ENCODE results near the gene RUNX1. TPM values are rescaled to one million over a fixed set of nuclear protein-coding genes. Genes with fewer than 3 reads are reported as not detected.

Gene RUNX1
- total and polyA plus RNA-seq, 4 experiments from 2014 or later = 6.0 to 96.3 (median 56.4) TPM

DNA sequence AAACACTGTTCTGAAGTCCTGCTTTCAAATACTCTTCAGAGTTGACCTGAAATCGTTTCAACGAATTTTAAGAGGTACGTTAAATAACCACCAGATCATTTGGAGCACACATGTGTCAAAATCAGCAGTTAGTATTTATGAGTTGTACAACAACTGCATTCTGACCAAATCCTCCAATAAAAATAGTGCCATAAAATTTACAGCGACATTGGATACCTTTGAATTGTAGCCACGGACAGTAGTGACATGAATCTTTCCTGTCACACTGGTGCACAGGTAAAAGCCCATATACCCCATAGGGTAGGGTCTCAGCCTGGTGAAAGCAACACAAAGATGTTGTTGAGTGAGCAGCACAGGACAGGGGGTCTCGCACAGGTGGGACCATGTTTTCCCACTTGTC lies 258.8 kb downstream of the RUNX1 start:
- Histone ChIP-seq H3K4me3 (ENCODE audit: low read length in 2 of 2) (no peak overlapping the region), H3K4me1 (ENCODE audit: insufficient read depth, low read length) (no peaks in the 10 kb centered on the region), H3K27ac (ENCODE audit: low read depth, low read length) (no peak overlapping the region), H3K27me3 (ENCODE audit: insufficient read depth, low read length) (no peaks in the 10 kb centered on the region), H3K9me3 (ENCODE audit: control insufficient read depth in 1 of 2, low read length in 2 of 2) (no peaks in the 10 kb centered on the region), H3K36me3 (ENCODE audit: insufficient read depth, low read length) (peaks cover 24% of the 10 kb centered on the region)
- intact Hi-C loops (cut with micrococcal nuclease) = no loop called here
- peaks cover 37 to 41% of the 10 kb centered on the region in 2 donors for H3K36me3 Mint-ChIP-seq
- H3K4me3 Mint-ChIP-seq = no peak overlapping the region
- no peak for DNase-seq
- no peaks in the 10 kb centered on the region for H3K4me1 Mint-ChIP-seq
- H3K27ac Mint-ChIP-seq = no peak overlapping the region
- no peaks in the 10 kb centered on the region for H3K9me3 Mint-ChIP-seq
- ChIA-PET POLR2A (ENCODE audit: partially characterized antibody) (no interaction called here), CTCF (ENCODE audit: partially characterized antibody) (no interaction called here)
- H3K27me3 Mint-ChIP-seq = no peaks in the 10 kb centered on the region

DNA sequence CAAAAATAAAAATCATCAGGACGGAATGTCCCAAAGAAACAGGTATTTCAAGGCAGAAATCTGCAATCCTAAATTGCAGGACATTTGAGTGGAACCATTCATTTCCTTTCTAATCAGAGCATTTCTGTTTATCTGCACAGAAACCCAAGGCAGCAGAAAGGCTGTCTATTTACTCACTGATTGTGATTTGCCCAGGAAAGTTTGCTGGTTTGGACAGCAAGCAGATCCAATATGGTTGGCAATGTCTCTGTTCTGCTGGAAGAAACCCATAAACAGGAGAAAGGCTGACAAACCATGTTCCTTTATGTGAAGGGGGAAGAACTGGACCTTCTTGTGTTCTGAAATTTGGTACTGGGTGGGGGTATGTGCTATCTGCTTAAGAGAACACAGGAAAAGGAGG lies 260.2 kb downstream of the RUNX1 start:
- intact Hi-C loops (cut with micrococcal nuclease) = no loop called here
- H3K27ac Mint-ChIP-seq = peak overlapping the region in 3 of 7 donors; percentile 1 to 65 (median 4)
- no peaks in the 10 kb centered on the region for H3K9me3 ChIP-seq (ENCODE audit: control insufficient read depth in 1 of 2, low read length in 2 of 2)
- H3K36me3 ChIP-seq (ENCODE audit: insufficient read depth, low read length) = peaks cover 13% of the 10 kb centered on the region
- DNase-seq = no peak
- H3K4me3 ChIP-seq (ENCODE audit: low read length in 2 of 2) = no peak overlapping the region
- peaks cover 25 to 29% of the 10 kb centered on the region in 2 donors for H3K36me3 Mint-ChIP-seq
- CTCF ChIA-PET (ENCODE audit: partially characterized antibody) = interaction anchor here (0.7 kb wide), 1 partner anchor 77 kb away, joined by 3 read pairs; no protein-coding TSS in a partner anchor
- H3K27ac ChIP-seq (ENCODE audit: low read depth, low read length) = no peak overlapping the region
- no peaks in the 10 kb centered on the region for H3K27me3 ChIP-seq (ENCODE audit: insufficient read depth, low read length)
- no peak overlapping the region for H3K4me3 Mint-ChIP-seq
- no peaks in the 10 kb centered on the region for H3K9me3 Mint-ChIP-seq
- no peaks in the 10 kb centered on the region for H3K4me1 ChIP-seq (ENCODE audit: insufficient read depth, low read length)
- POLR2A ChIA-PET (ENCODE audit: partially characterized antibody) = no interaction called here
- no peaks in the 10 kb centered on the region for H3K27me3 Mint-ChIP-seq
- no peaks in the 10 kb centered on the region for H3K4me1 Mint-ChIP-seq

- no peaks in the 10 kb centered on the region for H3K27me3 Mint-ChIP-seq
- H3K4me3 ChIP-seq (ENCODE audit: low read length in 2 of 2) = no peak overlapping the region
- ChIA-PET POLR2A (ENCODE audit: partially characterized antibody) (no interaction called here), CTCF (ENCODE audit: partially characterized antibody) (no interaction called here)
- intact Hi-C loops (cut with micrococcal nuclease) = no loop called here
- H3K4me1 ChIP-seq (ENCODE audit: insufficient read depth, low read length) = no peaks in the 10 kb centered on the region
- peaks cover 0 to 7% (median 2%) of the 10 kb centered on the region in 8 donors for H3K9me3 Mint-ChIP-seq
- no peak overlapping the region for H3K27ac ChIP-seq (ENCODE audit: low read depth, low read length)
- H3K27me3 ChIP-seq (ENCODE audit: insufficient read depth, low read length) = no peaks in the 10 kb centered on the region
- no peak overlapping the region for H3K27ac Mint-ChIP-seq
- no peak overlapping the region for H3K4me3 Mint-ChIP-seq
- no peak for DNase-seq
- H3K36me3 ChIP-seq (ENCODE audit: insufficient read depth, low read length) = no peaks in the 10 kb centered on the region
- H3K36me3 Mint-ChIP-seq = peaks cover 0 to 6% of the 10 kb centered on the region in 2 donors
- peaks cover 0 to 2% (median 0%) of the 10 kb centered on the region in 4 donors for H3K4me1 Mint-ChIP-seq
- H3K9me3 ChIP-seq (ENCODE audit: control insufficient read depth in 1 of 2, low read length in 2 of 2) = no peaks in the 10 kb centered on the region
These were observed 265.3 kb downstream of the RUNX1 start for GRCh38 chr21:34783815-34784214.

- H3K4me3 ChIP-seq (ENCODE audit: low read length in 2 of 2) = no peak overlapping the region
- H3K27me3 Mint-ChIP-seq = peaks cover 0 to 5% of the 10 kb centered on the region in 2 donors
- H3K4me3 Mint-ChIP-seq = no peak overlapping the region
- H3K36me3 Mint-ChIP-seq = peaks cover 0 to 4% of the 10 kb centered on the region in 2 donors
- H3K27ac Mint-ChIP-seq = peak overlapping the region in 1 of 7 donors; percentile 24
- CTCF ChIA-PET (ENCODE audit: partially characterized antibody) = no interaction called here
- no peak overlapping the region for H3K27ac ChIP-seq (ENCODE audit: low read depth, low read length)
- no peaks in the 10 kb centered on the region for H3K9me3 ChIP-seq (ENCODE audit: control insufficient read depth in 1 of 2, low read length in 2 of 2)
- H3K27me3 ChIP-seq (ENCODE audit: insufficient read depth, low read length) = no peaks in the 10 kb centered on the region
- peaks cover 0 to 2% (median 0%) of the 10 kb centered on the region in 4 donors for H3K4me1 Mint-ChIP-seq
- no peaks in the 10 kb centered on the region for H3K4me1 ChIP-seq (ENCODE audit: insufficient read depth, low read length)
- intact Hi-C loops (cut with micrococcal nuclease) = no loop called here
- no peak for DNase-seq
- H3K36me3 ChIP-seq (ENCODE audit: insufficient read depth, low read length) = no peaks in the 10 kb centered on the region
- POLR2A ChIA-PET (ENCODE audit: partially characterized antibody) = no interaction called here
- H3K9me3 Mint-ChIP-seq = peaks cover 0 to 9% (median 2%) of the 10 kb centered on the region in 8 donors
These were observed 266.4 kb downstream of the RUNX1 start for GRCh38 chr21:34782506-34783360.

DNA sequence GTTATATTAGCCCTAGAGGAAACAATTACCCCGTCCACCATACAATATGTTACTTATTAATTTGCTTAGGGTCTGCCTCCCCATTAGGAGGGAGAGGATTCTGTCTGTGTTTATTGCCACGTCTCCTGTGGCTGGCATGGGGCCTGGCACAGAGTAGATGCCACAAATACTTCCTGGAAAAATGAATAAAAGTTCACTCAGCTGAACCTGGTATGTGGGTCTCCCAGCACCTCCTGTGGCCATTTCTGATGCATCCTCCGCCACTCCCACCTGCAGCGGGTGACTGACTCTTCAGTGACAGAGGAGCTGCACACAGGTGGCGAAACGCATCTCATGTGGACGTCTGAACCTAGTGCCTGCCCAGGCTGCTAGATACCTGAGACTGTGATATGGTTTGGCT lies 267.6 kb downstream of the RUNX1 start:
- ChIA-PET CTCF (ENCODE audit: partially characterized antibody) (no interaction called here), POLR2A (ENCODE audit: partially characterized antibody) (no interaction called here)
- Histone ChIP-seq H3K4me3 (ENCODE audit: low read length in 2 of 2) (no peak overlapping the region), H3K27me3 (ENCODE audit: insufficient read depth, low read length) (no peaks in the 10 kb centered on the region), H3K27ac (ENCODE audit: low read depth, low read length) (no peak overlapping the region), H3K4me1 (ENCODE audit: insufficient read depth, low read length) (no peaks in the 10 kb centered on the region), H3K9me3 (ENCODE audit: control insufficient read depth in 1 of 2, low read length in 2 of 2) (no peaks in the 10 kb centered on the region), H3K36me3 (ENCODE audit: insufficient read depth, low read length) (no peaks in the 10 kb centered on the region)
- no peak overlapping the region for H3K4me3 Mint-ChIP-seq
- peaks cover 0 to 5% of the 10 kb centered on the region in 2 donors for H3K27me3 Mint-ChIP-seq
- H3K36me3 Mint-ChIP-seq = peaks cover 0 to 4% of the 10 kb centered on the region in 2 donors
- no peak for DNase-seq
- H3K4me1 Mint-ChIP-seq = peaks cover 0 to 2% (median 0%) of the 10 kb centered on the region in 4 donors
- intact Hi-C loops (cut with micrococcal nuclease) = no loop called here
- H3K27ac Mint-ChIP-seq = no peak overlapping the region
- H3K9me3 Mint-ChIP-seq = peaks cover 0 to 9% (median 2%) of the 10 kb centered on the region in 8 donors

GRCh38 chr21:34779860-34780259 lies 269.2 kb downstream of the RUNX1 start:
- Mint-ChIP-seq H3K27ac (peak overlapping the region in 1 of 7 donors; percentile 47), H3K9me3 (peaks cover 0 to 9% (median 2%) of the 10 kb centered on the region in 8 donors), H3K36me3 (peaks cover 0 to 4% of the 10 kb centered on the region in 2 donors), H3K4me1 (peaks cover 0 to 2% (median 0%) of the 10 kb centered on the region in 4 donors), H3K4me3 (no peak overlapping the region), H3K27me3 (peaks cover 4 to 13% of the 10 kb centered on the region in 2 donors)
- Histone ChIP-seq H3K27me3 (ENCODE audit: insufficient read depth, low read length) (no peaks in the 10 kb centered on the region), H3K9me3 (ENCODE audit: control insufficient read depth in 1 of 2, low read length in 2 of 2) (no peaks in the 10 kb centered on the region), H3K4me1 (ENCODE audit: insufficient read depth, low read length) (no peaks in the 10 kb centered on the region), H3K27ac (ENCODE audit: low read depth, low read length) (no peak overlapping the region), H3K4me3 (ENCODE audit: low read length in 2 of 2) (no peak overlapping the region), H3K36me3 (ENCODE audit: insufficient read depth, low read length) (no peaks in the 10 kb centered on the region)
- no peak for DNase-seq
- POLR2A ChIA-PET (ENCODE audit: partially characterized antibody) = no interaction called here
- intact Hi-C loops (cut with micrococcal nuclease) = no loop called here
- CTCF ChIA-PET (ENCODE audit: partially characterized antibody) = no interaction called here

DNA sequence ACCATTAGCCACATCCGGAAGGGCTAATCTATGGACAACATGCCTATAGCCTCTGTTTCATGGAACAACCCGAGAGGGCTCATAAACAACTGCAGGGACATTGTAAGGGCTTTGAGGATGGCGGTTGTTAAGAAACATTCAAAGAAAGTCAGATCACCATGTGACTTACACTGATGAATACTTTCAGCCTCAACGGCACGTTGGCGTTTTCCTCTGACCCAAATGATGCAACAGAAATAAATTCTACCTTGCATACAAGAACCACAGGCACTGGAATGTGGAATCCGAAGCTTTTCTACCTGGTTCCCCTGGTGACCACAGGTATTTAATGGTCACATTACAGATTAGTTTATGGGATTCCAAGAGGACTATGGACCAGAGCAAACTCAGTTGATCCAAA lies 273.3 kb downstream of the RUNX1 start:
- Mint-ChIP-seq H3K9me3 (peaks cover 0 to 9% (median 2%) of the 10 kb centered on the region in 8 donors), H3K4me3 (no peak overlapping the region), H3K27me3 (peaks cover 5 to 16% of the 10 kb centered on the region in 2 donors), H3K36me3 (peaks cover 0 to 4% of the 10 kb centered on the region in 2 donors), H3K27ac (no peak overlapping the region), H3K4me1 (peaks cover 0 to 2% (median 0%) of the 10 kb centered on the region in 4 donors)
- Histone ChIP-seq H3K4me3 (ENCODE audit: low read length in 2 of 2) (no peak overlapping the region), H3K4me1 (ENCODE audit: insufficient read depth, low read length) (no peaks in the 10 kb centered on the region), H3K27ac (ENCODE audit: low read depth, low read length) (no peak overlapping the region), H3K9me3 (ENCODE audit: control insufficient read depth in 1 of 2, low read length in 2 of 2) (no peaks in the 10 kb centered on the region), H3K36me3 (ENCODE audit: insufficient read depth, low read length) (no peaks in the 10 kb centered on the region), H3K27me3 (ENCODE audit: insufficient read depth, low read length) (no peaks in the 10 kb centered on the region)
- POLR2A ChIA-PET (ENCODE audit: partially characterized antibody) = no interaction called here
- CTCF ChIA-PET (ENCODE audit: partially characterized antibody) = no interaction called here
- no peak for DNase-seq
- intact Hi-C loops (cut with micrococcal nuclease) = no loop called here
